Heart left ventricle (tissue), 16 donors: ENCODE data around the gene ZNF212. TPM values are rescaled to one million over a fixed set of nuclear protein-coding genes. Genes with fewer than 3 reads are reported as not detected.
"Not testable (repeated sequence)": the region's sequence is repeated elsewhere in the genome, so short reads cannot be mapped to it uniquely, and the experiment has no call there.

ENCODE experiments used
- ATAC-seq, 4 donors: fragments of 200-7000 bp; cut with Tn5 transposase; one replicate each; pipeline ENCODE4 v1.9.1; 2020 to 2022; ENCODE audit warnings: moderate library complexity in 4 of 4, mild to moderate bottlenecking in 3 of 4, moderate number of reproducible peaks in 1 of 4
- DNase-seq, 5 donors: peaks; one replicate each; pipeline ENCODE4 v3.0.0-alpha.2; 2020
- H3K27ac ChIP-seq, 12 donors: fragments of 200-600 bp; sonication (generic) in 4 of 12; one replicate each; pipeline versions ENCODE4 v1.5.0 to v1.8.0; 2016 to 2022; ENCODE audit warnings: mild to moderate bottlenecking in 2 of 12
- H3K27me3 ChIP-seq, 9 donors: fragments of 200-600 bp; sonication (generic) in 2 of 9; one replicate each; pipeline versions ENCODE4 v1.5.1 to v1.8.0; 2016 to 2022; ENCODE audit warnings: mild to moderate bottlenecking in 3 of 9
- H3K36me3 ChIP-seq, 9 donors: fragments of 200-600 bp; sonication (generic) in 2 of 9; one replicate each; pipeline versions ENCODE4 v1.5.0 to v1.8.0; 2018 to 2022; ENCODE audit warnings: mild to moderate bottlenecking in 2 of 9
- H3K4me1 ChIP-seq, 12 donors: fragments of 200-600 bp; sonication (generic) in 4 of 12; one replicate each; pipeline versions ENCODE4 v1.5.0 to v1.8.0; 2016 to 2022; ENCODE audit warnings: mild to moderate bottlenecking in 3 of 12
- H3K4me3 ChIP-seq, 12 donors: fragments of 200-600 bp; sonication (generic) in 4 of 12; one replicate each; pipeline versions ENCODE4 v1.5.0 to v1.8.0; 2017 to 2022; ENCODE audit warnings: mild to moderate bottlenecking in 9 of 12, moderate library complexity in 4 of 12
- H3K9me3 ChIP-seq, 12 donors: fragments of 200-600 bp; sonication (generic) in 4 of 12; one replicate each; pipeline versions ENCODE4 v1.5.0 to v1.8.0; 2016 to 2022; ENCODE audit warnings: mild to moderate bottlenecking in 1 of 12
- POLR2A ChIP-seq, 2 donors: fragments of 450-650 bp; IDR thresholded peaks; one replicate each; pipeline ENCODE4 v1.6.1; 2017; ENCODE audit warnings: antibody characterized with exemption in 2 of 2, mild to moderate bottlenecking in 2 of 2, moderate library complexity in 2 of 2
- WGBS, 4 donors: extraction: QIAGEN DNeasy Blood & Tissue Kit in 2 of 4; methylation state at CpG; one replicate each; pipeline versions ENCODE4 v1.1.5 to v1.1.7; 2013 to 2018; 5-methylcytosine and 5-hydroxymethylcytosine counted together
- intact Hi-C, 10 donors: fragments of 100-400 bp; cut with DNase I; formaldehyde crosslinking; loops; one replicate each; pipeline versions ENCODE4 v1.11.1 to v1.14.2; 2022
- polyA plus RNA-seq, 2 donors: library from polyadenylated mRNA; stranded (reverse); fragments of 200-250 nt; gene quantifications; one replicate each; pipeline ENCODE4 v1.2.3, GENCODE V29; 2013
- total RNA-seq, 9 donors: library from RNA; depleted of rRNA in 2 of 9; stranded (reverse); fragments of >200 nt in 2 of 9; fragmentation: NEBNext Ultra II Directional in 3 of 9; extraction: Animal tissue kit (Norgen Biotek cat#: 25700) in 3 of 9; gene quantifications; one replicate each; pipeline versions ENCODE4 v1.1.0 to v1.2.4, GENCODE V29; 2016 to 2023
- TF ChIP-seq, protein P1 (sequence below), 12 donors: fragments of 200-600 bp; sonication (generic) in 4 of 12; IDR thresholded peaks; one replicate each; pipeline versions ENCODE4 v1.5.0 to v1.8.0; 2018 to 2022; ENCODE audit warnings: antibody characterized with exemption in 12 of 12, mild to moderate bottlenecking in 5 of 12
- donor health status: ischemic (EF 13 %, LVEDD 7.1; RV severe dilation, severe dysfunction).
- donor health status: healthy with polysubstance abuse.
- donor health status: DM: no; HTN: yes; CAD: no.
- donor health status: DM: no; HTN: no; CAD: no.
- donor health status: ischemic (EF 25% LVEDD 6.9; RV normal size, moderate dysfunction).
- donor health status: ischemic (EF 25% LVEDD 5.7; RV mildly dilated, moderate dysfunction).
- donor health status: healthy.
- donor health status: DM: yes; HTN: yes; CAD: no.
- donor health status: ischemic (EF 35%, LVEDD 5.7; RV mildly dilated, moderate dysfunction).
- donor health status: nonischemic (EF 11% LVEDD 7.7; RV severe dilation, severe dysfunction).
- donor health status: DM: yes; HTN: yes; CAD: no.
- donor health status: PGD.
- donor health status: ischemic (EF 29% LVEDD 5.4; RV normal size, mild dysfunction).
- donor health status: nonischemic (EF 23%, LVEDD 6.1; RV moderate dilation, normal function).

ZNF212 gene
- total and polyA plus RNA-seq, 11 donors = 3.4 to 6.3 (median 4.3) TPM

DNA sequence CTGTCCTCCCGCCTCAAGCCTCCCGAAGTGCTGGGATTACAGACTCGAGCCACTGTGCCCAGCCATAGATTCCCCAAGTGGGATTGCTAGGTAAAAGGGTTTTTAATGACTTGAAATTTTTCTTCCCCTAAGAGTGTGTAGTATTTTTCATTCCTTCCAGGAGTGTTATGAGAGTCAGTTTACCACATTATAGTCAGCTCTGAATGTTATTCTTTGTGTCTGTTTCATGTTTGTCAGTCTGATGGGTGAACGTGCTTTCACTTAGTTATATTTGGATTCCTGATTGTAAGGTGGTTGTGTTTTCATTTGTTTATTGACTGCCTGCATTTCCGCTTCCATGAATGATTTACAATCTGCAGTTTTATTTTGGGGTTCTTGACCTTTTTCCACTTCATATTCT is 6.3 kb downstream of the ZNF212 start:
- Histone ChIP-seq H3K9me3 (peaks cover 0 to 11% (median 2%) of the 10 kb centered on the region in 12 donors), H3K27ac (no peak overlapping the region), H3K4me1 (peaks cover 0 to 15% (median 7%) of the 10 kb centered on the region in 12 donors), H3K4me3 (no peak overlapping the region), H3K27me3 (no peaks in the 10 kb centered on the region), H3K36me3 (peaks cover 0 to 12% (median 8%) of the 10 kb centered on the region in 9 donors)
- no peak for DNase-seq
- TF ChIP-seq, protein P1, sequence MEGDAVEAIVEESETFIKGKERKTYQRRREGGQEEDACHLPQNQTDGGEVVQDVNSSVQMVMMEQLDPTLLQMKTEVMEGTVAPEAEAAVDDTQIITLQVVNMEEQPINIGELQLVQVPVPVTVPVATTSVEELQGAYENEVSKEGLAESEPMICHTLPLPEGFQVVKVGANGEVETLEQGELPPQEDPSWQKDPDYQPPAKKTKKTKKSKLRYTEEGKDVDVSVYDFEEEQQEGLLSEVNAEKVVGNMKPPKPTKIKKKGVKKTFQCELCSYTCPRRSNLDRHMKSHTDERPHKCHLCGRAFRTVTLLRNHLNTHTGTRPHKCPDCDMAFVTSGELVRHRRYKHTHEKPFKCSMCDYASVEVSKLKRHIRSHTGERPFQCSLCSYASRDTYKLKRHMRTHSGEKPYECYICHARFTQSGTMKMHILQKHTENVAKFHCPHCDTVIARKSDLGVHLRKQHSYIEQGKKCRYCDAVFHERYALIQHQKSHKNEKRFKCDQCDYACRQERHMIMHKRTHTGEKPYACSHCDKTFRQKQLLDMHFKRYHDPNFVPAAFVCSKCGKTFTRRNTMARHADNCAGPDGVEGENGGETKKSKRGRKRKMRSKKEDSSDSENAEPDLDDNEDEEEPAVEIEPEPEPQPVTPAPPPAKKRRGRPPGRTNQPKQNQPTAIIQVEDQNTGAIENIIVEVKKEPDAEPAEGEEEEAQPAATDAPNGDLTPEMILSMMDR (IDR thresholded peaks at IDR 0.05) = no peak
- TF ChIP-seq POLR2A (IDR thresholded peaks at IDR 0.05) = no peak
- ATAC-seq = no peak
- WGBS, 4 donors = 79 to 85% (median 81%) methylated on average over 5 of the region's 5 CpGs
- intact Hi-C loops = no loop called here

DNA sequence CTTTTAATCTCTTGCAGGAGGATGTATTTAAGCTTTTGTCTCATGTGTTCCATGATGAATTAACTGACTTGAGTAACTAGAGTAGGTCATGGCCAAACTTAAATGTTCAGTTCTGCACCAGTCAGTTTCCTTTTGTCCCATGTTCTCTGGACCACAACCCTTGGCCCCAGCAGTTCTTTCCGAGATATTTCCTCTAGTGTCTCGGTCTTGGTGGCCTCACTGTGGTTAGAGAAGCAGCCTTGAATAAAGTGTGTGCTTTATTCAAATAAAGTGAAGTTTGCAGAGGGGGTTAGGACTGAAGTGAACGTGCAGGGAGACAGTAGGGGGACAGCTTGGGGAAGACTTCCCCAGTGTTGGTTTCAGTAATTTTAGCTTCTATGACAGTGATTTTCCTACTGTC is 9.3 kb downstream of the ZNF212 start:
- Histone ChIP-seq H3K27me3 (no peaks in the 10 kb centered on the region), H3K4me1 (peaks cover 0 to 7% (median 0%) of the 10 kb centered on the region in 12 donors), H3K36me3 (peaks cover 0 to 42% (median 38%) of the 10 kb centered on the region in 9 donors), H3K27ac (no peak overlapping the region), H3K9me3 (no peaks in the 10 kb centered on the region), H3K4me3 (no peak overlapping the region)
- no peak for ATAC-seq
- WGBS, 4 donors = 75 to 80% (median 76%) methylated on average over 3 of the region's 3 CpGs
- no peak for TF ChIP-seq POLR2A (IDR thresholded peaks at IDR 0.05)
- TF ChIP-seq, protein P1 (IDR thresholded peaks at IDR 0.05) = no peak
- intact Hi-C loops = no loop called here
- DNase-seq = no peak

DNA sequence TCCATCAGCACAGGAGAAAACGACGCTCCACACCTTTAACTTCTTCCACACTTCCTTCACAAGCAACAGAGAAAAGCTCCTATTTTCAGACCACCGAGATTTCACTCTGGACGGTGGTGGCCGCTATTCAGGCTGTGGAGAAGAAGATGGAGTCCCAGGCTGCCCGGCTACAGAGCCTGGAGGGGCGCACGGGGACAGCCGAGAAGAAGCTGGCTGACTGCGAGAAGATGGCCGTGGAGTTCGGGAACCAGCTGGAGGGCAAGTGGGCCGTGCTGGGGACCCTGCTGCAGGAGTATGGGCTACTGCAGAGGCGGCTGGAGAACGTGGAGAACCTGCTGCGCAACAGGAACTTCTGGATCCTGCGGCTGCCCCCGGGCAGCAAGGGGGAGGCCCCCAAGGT is 10.7 kb downstream of the ZNF212 start:
- 93 to 95% (median 94%) methylated on average over 18 of the region's 18 CpGs for WGBS, 4 donors
- H3K4me3 ChIP-seq, H3K27ac ChIP-seq, DNase-seq, intact Hi-C loops, ATAC-seq, H3K27me3 ChIP-seq, H3K9me3 ChIP-seq, H3K4me1 ChIP-seq: not testable (repeated sequence)
- H3K36me3 ChIP-seq = peaks cover 0 to 56% (median 52%) of the 10 kb centered on the region in 9 donors

DNA sequence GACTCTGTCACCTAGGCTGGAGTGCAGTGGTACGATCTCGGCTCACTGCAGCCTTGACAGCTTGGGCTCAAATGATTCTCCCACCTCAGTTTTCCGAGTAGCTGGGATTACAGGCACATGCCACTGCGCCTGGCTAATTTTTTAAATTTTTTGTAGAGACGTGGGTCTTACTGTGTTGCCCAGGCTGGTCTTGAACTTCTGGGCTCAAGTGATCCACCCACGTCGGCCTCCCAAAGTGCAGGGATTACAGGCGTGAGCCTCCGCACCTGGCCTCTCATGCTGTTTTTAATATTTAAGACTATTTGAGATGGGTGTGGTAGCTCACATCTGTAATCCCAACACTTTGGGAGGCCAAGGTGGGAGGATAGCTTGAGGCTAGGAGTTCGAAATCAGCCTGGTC is 12.1 kb downstream of the ZNF212 start:
- H3K27me3 ChIP-seq, DNase-seq, H3K27ac ChIP-seq, H3K4me3 ChIP-seq, ATAC-seq, intact Hi-C loops, H3K9me3 ChIP-seq, H3K4me1 ChIP-seq: not testable (repeated sequence)
- peaks cover 0 to 67% (median 65%) of the 10 kb centered on the region in 9 donors for H3K36me3 ChIP-seq
- 96 to 98% (median 97%) methylated on average over 10 of the region's 10 CpGs for WGBS, 4 donors

DNA sequence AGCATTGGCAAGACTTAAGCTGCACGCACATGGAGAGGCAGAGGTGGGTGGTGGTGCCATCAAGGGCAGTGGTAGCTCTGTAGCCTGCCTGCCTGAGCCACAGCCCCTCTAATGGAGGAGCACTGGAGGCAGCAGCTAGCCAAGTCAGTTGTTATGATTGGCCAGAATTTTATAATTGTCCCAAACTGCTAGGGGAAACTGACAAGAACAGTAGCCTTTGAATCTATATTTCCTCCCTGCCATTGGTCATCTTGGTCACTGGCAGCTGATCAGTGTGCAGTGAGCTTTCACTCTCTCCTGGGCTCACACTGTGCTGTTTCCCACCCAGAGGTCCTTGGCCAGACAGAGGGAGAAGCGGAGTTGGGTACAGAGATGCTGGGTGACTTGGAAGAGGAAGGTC is 12.9 kb downstream of the ZNF212 start:
- peaks cover 0 to 69% (median 65%) of the 10 kb centered on the region in 9 donors for H3K36me3 ChIP-seq
- DNase-seq = no peak
- no peaks in the 10 kb centered on the region for H3K9me3 ChIP-seq
- intact Hi-C loops = no loop called here
- H3K27ac ChIP-seq = no peak overlapping the region
- no peak for ATAC-seq
- H3K4me1 ChIP-seq = no peaks in the 10 kb centered on the region
- WGBS, 4 donors = 95 to 100% (median 96%) methylated on average over 2 of the region's 2 CpGs
- no peak for TF ChIP-seq POLR2A (IDR thresholded peaks at IDR 0.05)
- no peaks in the 10 kb centered on the region for H3K27me3 ChIP-seq
- no peak overlapping the region for H3K4me3 ChIP-seq

DNA sequence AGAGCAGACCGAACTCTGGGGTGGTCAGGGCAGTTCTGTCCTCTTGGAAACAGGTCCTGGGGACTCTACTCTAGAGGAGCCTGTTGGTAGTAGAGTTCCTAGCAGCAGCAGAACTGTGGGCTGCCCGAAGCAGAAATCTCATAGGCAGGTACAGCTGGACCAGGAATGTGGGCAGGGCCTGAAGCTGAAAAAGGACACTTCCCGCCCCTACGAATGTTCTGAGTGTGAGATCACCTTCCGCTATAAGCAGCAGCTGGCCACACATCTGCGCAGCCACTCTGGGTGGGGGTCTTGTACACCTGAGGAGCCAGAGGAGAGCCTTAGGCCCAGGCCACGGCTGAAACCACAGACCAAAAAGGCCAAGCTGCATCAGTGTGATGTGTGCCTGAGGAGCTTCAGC is 14.2 kb downstream of the ZNF212 start:
- intact Hi-C loops = no loop called here
- Histone ChIP-seq H3K27ac (no peak overlapping the region), H3K27me3 (no peaks in the 10 kb centered on the region), H3K4me3 (no peak overlapping the region), H3K9me3 (no peaks in the 10 kb centered on the region), H3K36me3 (peaks cover 0 to 69% (median 65%) of the 10 kb centered on the region in 9 donors), H3K4me1 (no peaks in the 10 kb centered on the region)
- TF ChIP-seq, protein P1 (IDR thresholded peaks at IDR 0.05) = no peak
- TF ChIP-seq POLR2A (IDR thresholded peaks at IDR 0.05) = no peak
- ATAC-seq = no peak
- no peak for DNase-seq
- 84 to 86% (median 86%) methylated on average over 6 to 7 of the region's 7 CpGs for WGBS, 4 donors
